Hepatocyte (in vitro differentiated cells): ENCODE data around the gene MX1. TPM values are rescaled to one million over a fixed set of nuclear protein-coding genes. Genes with fewer than 3 reads are reported as not detected.

Experiments used
- DNase-seq: peaks from one replicate; pipeline ENCODE4 v3.0.0-alpha.2; 2016; ENCODE audit warnings: low spot score
- H2AFZ ChIP-seq: fragments of 200-600 bp; sonication (generic); 2 replicates; pipeline ENCODE4 v1.6.0; 2016; ENCODE audit warnings: antibody characterized with exemption, mild to moderate bottlenecking
- H3K27ac ChIP-seq: fragments of 200-600 bp; sonication (generic); 2 replicates; pipeline ENCODE4 v1.5.1; 2016; ENCODE audit warnings: mild to moderate bottlenecking
- H3K27me3 ChIP-seq: fragments of 200-600 bp; sonication (generic); 2 replicates; pipeline ENCODE4 v1.6.1; 2016
- H3K36me3 ChIP-seq: fragments of 200-600 bp; sonication (generic); replicated peaks from 2 replicates; pipeline ENCODE4 v1.5.1; 2016; ENCODE audit warnings: low read depth; ENCODE audit not compliant: insufficient read depth
- H3K4me1 ChIP-seq: fragments of 200-600 bp; sonication (generic); 2 replicates; pipeline ENCODE4 v1.5.1; 2016; ENCODE audit warnings: mild to moderate bottlenecking, moderate library complexity; ENCODE audit not compliant: insufficient read depth
- H3K4me2 ChIP-seq: fragments of 200-600 bp; sonication (generic); 2 replicates; pipeline ENCODE4 v1.6.0; 2016
- H3K4me3 ChIP-seq: fragments of 200-600 bp; sonication (generic); 2 replicates; pipeline ENCODE4 v1.5.1; 2016; ENCODE audit warnings: mild to moderate bottlenecking
- H3K79me2 ChIP-seq: fragments of 200-600 bp; sonication (generic); 2 replicates; pipeline ENCODE4 v1.6.0; 2017; ENCODE audit warnings: mild to moderate bottlenecking
- H3K9me2 ChIP-seq: fragments of 200-600 bp; sonication (generic); replicated peaks from 2 replicates; pipeline ENCODE4 v1.6.0; 2017; ENCODE audit warnings: mild to moderate bottlenecking; ENCODE audit not compliant: insufficient read depth
- H3K9me3 ChIP-seq: fragments of 200-600 bp; sonication (generic); 2 replicates; pipeline ENCODE4 v1.5.1; 2016; ENCODE audit warnings: low read depth, mild to moderate bottlenecking
- H4K20me1 ChIP-seq: fragments of 200-600 bp; sonication (generic); 2 replicates; pipeline ENCODE4 v1.6.0; 2016; ENCODE audit warnings: mild to moderate bottlenecking; ENCODE audit not compliant: insufficient read depth, poor library complexity, severe bottlenecking
- CTCF ChIP-seq: fragments of 200-600 bp; sonication (generic); IDR thresholded peaks from 2 replicates; pipeline ENCODE4 v1.5.1; 2016; ENCODE audit warnings: antibody characterized with exemption, mild to moderate bottlenecking; ENCODE audit not compliant: poor library complexity
- EZH2 ChIP-seq: fragments of 200-600 bp; sonication (generic); IDR thresholded peaks from 2 replicates; pipeline ENCODE4 v1.6.1; 2016; ENCODE audit warnings: antibody characterized with exemption, mild to moderate bottlenecking, borderline replicate concordance
- EZH2phosphoT487 ChIP-seq: fragments of 200-600 bp; sonication (generic); IDR thresholded peaks from one replicate; pipeline ENCODE4 v1.6.1; 2018; ENCODE audit warnings: antibody characterized with exemption, mild to moderate bottlenecking, low read depth, moderate library complexity; ENCODE audit not compliant: unreplicated experiment, severe bottlenecking
- WGBS: methylation state at CpG from one replicate; pipeline ENCODE4 v1.1.6; 2016; ENCODE audit warnings: low lambda C conversion rate; ENCODE audit errors: missing lambda C conversion rate; 5-methylcytosine and 5-hydroxymethylcytosine counted together
- polyA plus RNA-seq: library from polyadenylated mRNA; unstranded; fragments of >200 nt; fragmentation: Nextera tagmentation; extraction: Ambion mirVana; gene quantifications from 2 replicates; pipeline ENCODE4 v1.2.1, GENCODE V29; 2016
- total RNA-seq: library from RNA; depleted of rRNA; stranded (reverse); fragments of >200 nt; gene quantifications from 2 replicates; pipeline ENCODE4 v1.2.3, GENCODE V29; 2014

MX1 gene
- total and polyA plus RNA-seq, 2 experiments from 2014 or later: 14.2 to 26.6 TPM

DNA sequence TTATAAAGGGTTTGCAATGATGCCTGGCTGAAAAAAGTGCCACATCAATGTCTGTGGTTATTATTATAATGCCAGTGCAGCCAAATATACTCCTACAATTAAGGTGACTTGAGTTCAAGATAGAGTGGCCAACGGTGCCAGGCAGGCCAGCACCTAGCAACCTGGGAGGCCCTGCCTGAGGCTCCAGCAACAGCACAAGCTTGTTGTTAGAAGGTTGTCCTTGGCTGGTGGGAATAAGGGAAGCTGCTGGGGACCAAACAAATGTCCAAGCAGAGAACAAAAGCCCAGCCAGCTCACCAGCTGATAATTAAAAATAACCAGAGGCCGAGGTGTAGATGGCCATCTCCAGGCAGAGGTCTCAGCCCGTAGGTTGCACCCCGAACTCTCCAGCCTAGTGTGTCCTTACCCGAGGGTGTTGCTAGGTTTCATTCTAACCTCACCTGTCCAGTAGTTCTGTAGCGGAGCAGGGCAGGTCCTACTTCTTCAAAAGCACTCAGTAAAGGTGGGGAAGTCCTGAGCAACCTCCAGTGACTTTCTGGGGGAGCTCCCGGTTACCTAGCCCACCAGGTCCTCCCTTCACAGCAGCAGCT lies 80.1 kb downstream of the MX1 start:
- TF ChIP-seq CTCF: no peak
- no peak for TF ChIP-seq EZH2phosphoT487
- TF ChIP-seq EZH2: no peak
- peak overlapping the region; percentile 75 for H3K4me3 ChIP-seq
- H4K20me1 ChIP-seq: peaks cover 26% of the 10 kb centered on the region
- no peaks in the 10 kb centered on the region for H3K9me2 ChIP-seq
- H3K9me3 ChIP-seq: no peaks in the 10 kb centered on the region
- peaks cover 25% of the 10 kb centered on the region for H3K27me3 ChIP-seq
- peak overlapping the region; percentile 86 for H3K4me2 ChIP-seq
- H3K36me3 ChIP-seq: no peaks in the 10 kb centered on the region
- peaks cover 71% of the 10 kb centered on the region for H3K79me2 ChIP-seq
- no peak for DNase-seq
- peak overlapping the region; percentile 95 for H3K27ac ChIP-seq
- H2AFZ ChIP-seq: no peak overlapping the region
- 42% methylated on average over 7 of the region's 7 CpGs for WGBS
- peaks cover 32% of the 10 kb centered on the region for H3K4me1 ChIP-seq

DNA sequence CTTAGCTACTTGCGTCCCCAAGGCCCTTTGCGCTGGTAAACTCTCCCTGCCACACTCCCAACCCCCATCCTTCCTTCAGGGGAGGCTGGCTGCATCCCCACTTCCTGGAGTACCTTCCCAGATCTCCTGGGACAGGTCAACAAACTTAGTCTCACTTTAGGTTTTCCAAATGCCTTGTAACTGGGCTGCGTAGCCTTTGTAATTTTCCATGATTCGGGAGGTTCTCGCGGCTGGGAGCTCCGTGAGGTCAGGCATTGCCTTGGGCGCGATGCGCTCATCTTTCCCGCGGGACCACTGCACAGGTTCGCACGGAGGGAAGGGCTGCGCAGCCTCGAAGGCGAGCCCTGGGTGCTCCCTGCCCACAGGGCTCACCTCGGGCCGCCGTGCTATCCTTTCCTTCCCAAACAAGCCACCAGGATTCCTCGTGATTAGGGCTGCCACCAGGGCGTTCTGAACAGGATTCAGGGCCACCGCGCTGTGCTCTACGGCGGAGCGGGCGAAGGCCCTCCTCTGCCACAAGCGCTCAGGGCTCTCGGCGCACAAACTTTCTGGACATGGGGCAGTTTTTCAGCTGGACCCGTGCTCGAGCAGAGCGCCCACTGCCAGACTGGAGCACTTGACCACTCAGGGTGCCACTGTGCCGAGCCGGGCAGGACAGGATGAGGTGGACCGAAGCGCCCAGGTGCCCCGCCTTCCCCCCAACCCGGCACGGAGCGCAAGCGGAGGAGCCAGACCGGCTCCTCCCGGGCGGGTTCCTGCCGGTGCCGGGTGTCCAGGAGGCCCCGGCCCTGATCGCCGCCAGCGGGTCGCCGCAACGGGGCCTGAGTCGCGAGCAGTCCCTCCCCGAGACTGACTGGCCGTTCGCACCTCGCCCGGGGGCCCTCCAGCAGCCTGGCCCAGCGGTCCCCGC lies 80.8 kb downstream of the MX1 start:
- Histone ChIP-seq H3K4me3 (peak overlapping the region; percentile 75), H3K9me2 (no peaks in the 10 kb centered on the region), H3K79me2 (peaks cover 67% of the 10 kb centered on the region), H3K36me3 (no peaks in the 10 kb centered on the region), H2AFZ (no peak overlapping the region), H4K20me1 (peaks cover 26% of the 10 kb centered on the region), H3K4me1 (peaks cover 28% of the 10 kb centered on the region), H3K27me3 (peaks cover 25% of the 10 kb centered on the region), H3K9me3 (no peaks in the 10 kb centered on the region), H3K4me2 (peak overlapping the region; percentile 86), H3K27ac (peak overlapping the region; percentile 95)
- DNase-seq: no peak
- 3% methylated on average over 62 of the region's 64 CpGs for WGBS
- TF ChIP-seq CTCF: no peak
- no peak for TF ChIP-seq EZH2phosphoT487
- TF ChIP-seq EZH2: no peak

DNA sequence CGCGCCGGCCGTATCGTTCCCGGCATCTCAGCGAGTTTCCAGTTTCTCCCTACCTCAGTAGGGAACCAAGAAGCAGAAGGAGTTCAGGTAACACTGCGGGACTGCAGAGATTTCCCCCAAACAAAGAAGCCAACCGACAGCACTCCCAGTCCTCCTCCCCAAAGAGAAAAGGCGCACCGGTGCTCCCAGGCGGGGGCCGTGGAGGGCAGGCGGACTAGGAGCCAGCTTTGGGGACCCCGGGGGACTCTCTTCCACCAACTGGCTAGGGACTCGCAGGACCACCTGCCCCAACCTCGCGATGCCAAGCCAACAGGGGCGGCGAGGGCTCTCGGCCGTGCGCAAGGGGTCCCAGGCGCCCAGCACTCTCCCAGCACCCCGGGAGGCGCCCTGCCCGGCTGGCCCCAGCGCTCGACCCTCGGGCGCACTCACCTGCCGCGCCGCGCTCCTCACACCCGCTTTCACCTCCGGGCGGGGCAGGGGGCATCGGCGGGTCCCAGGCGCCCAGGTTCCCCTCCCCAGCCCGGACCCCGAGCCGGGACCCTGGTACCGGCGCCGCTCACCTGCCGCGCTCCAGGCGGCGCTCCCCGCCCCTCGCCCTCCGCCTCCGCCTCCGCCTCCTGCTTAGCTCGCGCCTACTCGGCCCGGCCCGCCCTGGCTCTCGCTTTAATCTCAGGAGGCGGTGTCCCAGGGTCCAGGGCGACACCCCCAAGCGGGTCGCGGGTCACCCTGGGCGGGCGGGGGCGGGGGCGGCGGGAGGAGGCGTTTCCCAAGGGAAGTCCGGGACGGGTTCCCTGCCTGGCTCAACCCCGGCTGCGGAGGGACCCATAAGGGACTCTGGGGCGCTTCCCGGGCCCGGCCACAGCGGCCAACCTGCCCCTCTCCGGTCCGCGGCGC lies 81.7 kb downstream of the MX1 start, which contains the start of gene TMPRSS2:
TMPRSS2 (minus strand) TSS at position 638 of the 894 bp plus-strand sequence. CDS start 10,025 bp downstream, outside the sequence.
- H3K9me3 ChIP-seq: no peaks in the 10 kb centered on the region
- H3K4me2 ChIP-seq: peak within 1 kb of the TSS; percentile 86
- peaks cover 26% of the 10 kb centered on the region for H3K4me1 ChIP-seq
- H3K4me3 ChIP-seq: peak within 1 kb of the TSS; percentile 75
- WGBS: 2% methylated on average over 43 of the region's 85 CpGs
- TF ChIP-seq EZH2: peak; percentile 71
- TF ChIP-seq CTCF: no peak
- peak; percentile 47 for TF ChIP-seq EZH2phosphoT487
- peak within 1 kb of the TSS; percentile 96 for H3K27ac ChIP-seq
- peak within 1 kb of the TSS; percentile 31 for H2AFZ ChIP-seq
- H3K79me2 ChIP-seq: peaks cover 58% of the 10 kb centered on the region
- peak; percentile 91 for DNase-seq
- peaks cover 26% of the 10 kb centered on the region for H4K20me1 ChIP-seq
- no peaks in the 10 kb centered on the region for H3K36me3 ChIP-seq
- peaks cover 25% of the 10 kb centered on the region for H3K27me3 ChIP-seq
- H3K9me2 ChIP-seq: no peaks in the 10 kb centered on the region
